Measurements from ENCODE around the gene NCBP1. TPM values are rescaled to one million over a fixed set of nuclear protein-coding genes. Genes with fewer than 3 reads are reported as not detected.
A peak's percentile ranks its signal among the peaks of the same experiment; 100 is the strongest.

Gene NCBP1
- total RNA-seq, 2 experiments from 2014 or later: 42.2 to 43.0 TPM

DNA sequence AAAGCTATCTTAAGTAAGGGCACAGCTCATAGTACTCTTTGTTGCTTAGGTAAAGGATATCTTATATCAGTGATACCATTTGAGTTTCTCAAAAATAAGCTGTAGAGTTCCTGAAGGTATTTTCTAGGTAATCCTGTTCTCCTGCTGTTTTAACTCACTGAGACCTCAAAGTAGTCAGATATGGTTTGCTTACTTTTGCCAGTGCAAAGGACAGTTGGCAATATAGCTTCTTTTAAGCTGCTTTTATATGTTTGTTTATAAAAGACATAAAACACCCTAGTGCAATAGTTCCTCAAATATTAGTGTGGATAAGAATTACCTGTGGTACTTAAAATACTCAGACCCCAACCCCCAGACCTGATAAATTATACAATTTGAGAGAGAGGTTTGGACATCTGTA, 12.1 kb downstream of the NCBP1 start:
- no peak overlapping the region for H3K4me3 Mint-ChIP-seq
- no peak overlapping the region for H3K27ac Mint-ChIP-seq
- intact Hi-C loops (cut with DNase I, micrococcal nuclease): no loop called here
- H3K9me3 Mint-ChIP-seq (ENCODE audit: low read depth): no peaks in the 10 kb centered on the region
- H3K4me1 Mint-ChIP-seq: peaks cover 3% of the 10 kb centered on the region
- ChIA-PET CTCF (interaction anchor here (1.0 to 1.3 kb wide), 4 partner anchors 9 to 47 kb away, joined by 3 to 6 read pairs (median 6); no protein-coding TSS in a partner anchor), POLR2A (no interaction called here)
- DNase-seq: no peak
- ATAC-seq: no peak
- H3K36me3 Mint-ChIP-seq (ENCODE audit: low read depth): peaks cover 38% of the 10 kb centered on the region
- H3K27me3 Mint-ChIP-seq: no peaks in the 10 kb centered on the region

DNA sequence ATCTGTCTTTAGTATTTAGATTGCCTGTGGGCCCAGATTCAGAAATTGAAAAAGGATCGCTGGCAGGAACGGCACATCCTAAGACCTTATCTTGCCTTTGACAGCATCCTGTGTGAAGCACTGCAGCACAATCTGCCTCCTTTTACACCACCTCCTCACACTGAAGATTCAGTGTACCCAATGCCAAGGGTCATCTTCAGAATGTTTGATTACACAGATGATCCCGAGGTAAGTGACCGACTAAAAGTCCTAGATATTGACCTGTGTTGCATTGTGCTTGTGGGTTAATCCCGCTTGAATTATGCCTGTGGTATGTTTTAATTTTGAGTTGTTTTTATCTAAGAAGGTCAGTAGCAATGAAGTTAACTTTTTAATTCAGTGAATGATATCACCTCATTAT, 14.4 kb downstream of the NCBP1 start:
- H3K9me3 Mint-ChIP-seq (ENCODE audit: low read depth): no peaks in the 10 kb centered on the region
- no peak overlapping the region for H3K4me3 Mint-ChIP-seq
- peaks cover 38% of the 10 kb centered on the region for H3K36me3 Mint-ChIP-seq (ENCODE audit: low read depth)

GRCh38 chr9:97651646-97652045, 18.0 kb downstream of the NCBP1 start:
- DNase-seq (no peak), ATAC-seq (peak; percentile 53)
- POLR2A ChIA-PET: interaction anchor here (0.6 kb wide), 1 partner anchor 611 kb away, joined by 3 read pairs; no protein-coding TSS in a partner anchor
- peak overlapping the region; percentile 55 for H3K27ac Mint-ChIP-seq
- intact Hi-C loops (cut with DNase I, micrococcal nuclease): loop anchor here in 1 of 2 experiments (2.0 kb wide), 2 partner anchors 17 kb away; no protein-coding TSS in a partner anchor
- H3K36me3 Mint-ChIP-seq (ENCODE audit: low read depth): peaks cover 45% of the 10 kb centered on the region
- H3K4me1 Mint-ChIP-seq: no peaks in the 10 kb centered on the region
- H3K4me3 Mint-ChIP-seq: no peak overlapping the region
- H3K9me3 Mint-ChIP-seq (ENCODE audit: low read depth): no peaks in the 10 kb centered on the region
- CTCF ChIA-PET: no interaction called here
- no peaks in the 10 kb centered on the region for H3K27me3 Mint-ChIP-seq

More for the DNA sequence above, 14.4 kb downstream of the NCBP1 start:
- H3K27me3 Mint-ChIP-seq: no peaks in the 10 kb centered on the region
- CTCF ChIA-PET: interaction anchor here (0.9 to 1.5 kb wide), 5 partner anchors 8 to 49 kb away, joined by 3 to 6 read pairs (median 5); partner anchors contain the start of gene NCBP1
- intact Hi-C loops (cut with DNase I, micrococcal nuclease): no loop called here
- H3K27ac Mint-ChIP-seq: no peak overlapping the region
- no peak for DNase-seq
- no peak for ATAC-seq
- POLR2A ChIA-PET: no interaction called here
- H3K4me1 Mint-ChIP-seq: peaks cover 3% of the 10 kb centered on the region

- POLR2A ChIA-PET: no interaction called here
- Mint-ChIP-seq H3K27me3 (no peaks in the 10 kb centered on the region), H3K4me3 (no peak overlapping the region), H3K9me3 (ENCODE audit: low read depth) (no peaks in the 10 kb centered on the region), H3K36me3 (ENCODE audit: low read depth) (peaks cover 60% of the 10 kb centered on the region), H3K27ac (no peak overlapping the region), H3K4me1 (peaks cover 2% of the 10 kb centered on the region)
- no peak for ATAC-seq
- intact Hi-C loops (cut with DNase I, micrococcal nuclease): no loop called here
- CTCF ChIA-PET: no interaction called here
- DNase-seq: no peak
These were observed 25.1 kb downstream of the NCBP1 start for GRCh38 chr9:97658707-97659106.

GRCh38 chr9:97659771-97660170, 26.1 kb downstream of the NCBP1 start:
- peaks cover 7% of the 10 kb centered on the region for H3K4me1 Mint-ChIP-seq
- ATAC-seq (no peak), DNase-seq (no peak)
- H3K9me3 Mint-ChIP-seq (ENCODE audit: low read depth): no peaks in the 10 kb centered on the region
- H3K27ac Mint-ChIP-seq: peak overlapping the region; percentile 62
- no peaks in the 10 kb centered on the region for H3K27me3 Mint-ChIP-seq
- H3K4me3 Mint-ChIP-seq: no peak overlapping the region
- intact Hi-C loops (cut with DNase I, micrococcal nuclease): no loop called here
- POLR2A ChIA-PET: no interaction called here
- peaks cover 64% of the 10 kb centered on the region for H3K36me3 Mint-ChIP-seq (ENCODE audit: low read depth)
- CTCF ChIA-PET: interaction anchor here (1.3 to 1.6 kb wide), 2 partner anchors 10 to 24 kb away, joined by 3 to 4 read pairs; no protein-coding TSS in a partner anchor

GRCh38 chr9:97660340-97660739, 26.7 kb downstream of the NCBP1 start:
- intact Hi-C loops (cut with DNase I, micrococcal nuclease): no loop called here
- Mint-ChIP-seq H3K36me3 (ENCODE audit: low read depth) (peaks cover 65% of the 10 kb centered on the region), H3K4me3 (no peak overlapping the region), H3K27ac (no peak overlapping the region), H3K9me3 (ENCODE audit: low read depth) (no peaks in the 10 kb centered on the region), H3K27me3 (no peaks in the 10 kb centered on the region), H3K4me1 (peaks cover 12% of the 10 kb centered on the region)
- ChIA-PET CTCF (interaction anchor here (1.3 to 1.6 kb wide), 2 partner anchors 10 to 24 kb away, joined by 3 to 4 read pairs; no protein-coding TSS in a partner anchor), POLR2A (no interaction called here)
- ATAC-seq: no peak
- no peak for DNase-seq

DNA sequence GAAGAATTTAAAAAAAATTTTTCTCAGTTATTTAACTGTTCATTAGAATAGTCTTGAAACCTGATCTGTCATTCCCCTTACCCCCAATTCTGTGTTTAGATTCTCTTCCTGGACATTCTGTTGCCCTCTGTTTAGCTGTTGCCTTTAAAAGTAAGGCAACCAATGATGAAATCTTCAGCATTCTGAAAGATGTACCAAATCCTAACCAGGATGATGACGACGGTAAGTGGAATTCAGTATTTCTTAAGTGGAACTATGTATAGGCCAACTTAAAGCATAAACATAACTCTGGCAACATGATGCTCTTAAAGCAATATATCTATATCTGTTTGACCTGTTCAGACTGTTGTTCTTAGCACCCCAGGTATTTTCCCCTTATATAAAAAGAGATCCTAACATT, 27.2 kb downstream of the NCBP1 start:
- Mint-ChIP-seq H3K9me3 (ENCODE audit: low read depth) (no peaks in the 10 kb centered on the region), H3K36me3 (ENCODE audit: low read depth) (peaks cover 62% of the 10 kb centered on the region), H3K4me1 (peaks cover 16% of the 10 kb centered on the region), H3K27ac (peak overlapping the region; percentile 59), H3K4me3 (no peak overlapping the region), H3K27me3 (no peaks in the 10 kb centered on the region)
- intact Hi-C loops (cut with DNase I, micrococcal nuclease): no loop called here
- DNase-seq (no peak), ATAC-seq (no peak)
- POLR2A ChIA-PET: no interaction called here
- CTCF ChIA-PET: interaction anchor here (1.3 kb wide), 1 partner anchor 9 kb away, joined by 3 read pairs; no protein-coding TSS in a partner anchor

DNA sequence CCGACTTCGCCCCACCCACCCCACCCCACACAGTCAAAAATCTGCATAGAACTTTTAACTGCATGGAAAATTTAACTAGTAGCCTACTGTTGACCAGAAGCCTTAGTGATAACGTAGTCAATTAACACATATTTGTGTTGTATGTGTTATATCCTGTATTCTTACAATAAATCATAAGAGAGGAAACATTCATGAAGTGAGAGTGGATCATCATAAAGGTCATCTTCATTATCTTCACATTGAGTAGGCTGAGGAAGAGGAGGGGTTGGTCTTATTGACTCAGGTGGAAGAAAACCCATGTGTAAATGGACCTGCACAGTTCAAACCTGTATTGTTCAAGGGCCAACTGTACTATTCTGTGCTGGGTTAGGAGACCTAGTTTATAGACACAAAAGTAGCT, 32.1 kb downstream of the NCBP1 start:
- CTCF ChIA-PET: no interaction called here
- Mint-ChIP-seq H3K4me3 (no peak overlapping the region), H3K9me3 (ENCODE audit: low read depth) (no peaks in the 10 kb centered on the region), H3K27me3 (no peaks in the 10 kb centered on the region), H3K27ac (peak overlapping the region; percentile 48), H3K36me3 (ENCODE audit: low read depth) (peaks cover 62% of the 10 kb centered on the region), H3K4me1 (peaks cover 39% of the 10 kb centered on the region)
- ATAC-seq (peak; percentile 50), DNase-seq (no peak)
- intact Hi-C loops (cut with DNase I, micrococcal nuclease): no loop called here
- POLR2A ChIA-PET: no interaction called here

DNA sequence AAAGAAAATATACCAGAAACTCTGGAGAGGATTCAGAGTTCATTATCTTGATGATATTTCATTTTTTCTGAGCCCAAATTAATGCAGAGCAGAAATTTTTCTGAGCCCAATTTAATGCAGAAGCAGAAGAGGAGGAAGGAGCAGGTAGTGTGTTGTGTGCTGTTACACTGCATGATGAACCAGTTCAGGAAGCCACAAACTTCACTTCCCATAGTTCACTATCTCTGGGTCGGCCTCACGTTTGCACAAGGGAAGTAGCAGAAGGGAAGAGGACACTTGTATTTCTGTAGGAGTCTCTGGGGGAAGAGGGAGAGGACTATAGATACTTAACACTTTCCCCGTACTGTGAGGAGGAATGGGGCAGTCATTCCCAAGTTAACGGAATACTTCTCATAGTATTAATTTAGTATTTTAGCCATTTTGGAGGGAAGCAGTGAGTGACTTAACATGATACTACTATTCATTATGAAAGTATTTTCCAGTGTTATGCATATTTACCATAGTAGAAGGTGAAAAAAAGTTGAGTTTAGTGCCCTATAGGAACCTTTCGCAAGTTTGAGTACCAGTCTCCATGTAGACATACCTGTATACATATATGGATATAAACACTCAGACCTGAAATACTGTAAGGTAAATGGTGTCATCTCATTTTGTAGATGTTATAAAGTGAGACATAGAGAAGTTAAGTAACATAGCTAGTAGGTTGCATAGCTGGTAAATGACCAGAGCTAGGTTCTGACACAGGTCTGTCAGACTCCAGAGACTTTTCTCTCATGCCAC, 33.5 kb downstream of the NCBP1 start:
- POLR2A ChIA-PET: interaction anchor here (0.6 kb wide), 1 partner anchor 12 kb away, joined by 4 read pairs; no protein-coding TSS in a partner anchor
- ATAC-seq: peak; percentile 54
- Mint-ChIP-seq H3K9me3 (ENCODE audit: low read depth) (no peaks in the 10 kb centered on the region), H3K4me1 (peaks cover 39% of the 10 kb centered on the region), H3K36me3 (ENCODE audit: low read depth) (peaks cover 59% of the 10 kb centered on the region), H3K4me3 (no peak overlapping the region), H3K27me3 (no peaks in the 10 kb centered on the region), H3K27ac (peak overlapping the region; percentile 48)
- CTCF ChIA-PET: interaction anchor here (1.0 kb wide), 1 partner anchor 30 kb away, joined by 3 read pairs; the partner anchor contains the start of gene XPA
- no peak for DNase-seq
- intact Hi-C loops (cut with DNase I, micrococcal nuclease): no loop called here

GRCh38 chr9:97668485-97668884, 34.9 kb downstream of the NCBP1 start:
- Mint-ChIP-seq H3K9me3 (ENCODE audit: low read depth) (no peaks in the 10 kb centered on the region), H3K4me3 (no peak overlapping the region), H3K36me3 (ENCODE audit: low read depth) (peaks cover 61% of the 10 kb centered on the region), H3K27ac (peak overlapping the region; percentile 81), H3K4me1 (peaks cover 39% of the 10 kb centered on the region), H3K27me3 (no peaks in the 10 kb centered on the region)
- ATAC-seq (no peak), DNase-seq (peak; percentile 32)
- CTCF ChIA-PET: no interaction called here
- POLR2A ChIA-PET: no interaction called here
- intact Hi-C loops (cut with DNase I, micrococcal nuclease): loop anchor here in 1 of 2 experiments (2.0 kb wide), 1 partner anchor 18 kb away; no protein-coding TSS in a partner anchor

- ChIA-PET CTCF (interaction anchor here (0.6 to 1.5 kb wide), 4 partner anchors 10 to 180 kb away, joined by 3 read pairs; no protein-coding TSS in a partner anchor), POLR2A (no interaction called here)
- Mint-ChIP-seq H3K36me3 (ENCODE audit: low read depth) (peaks cover 65% of the 10 kb centered on the region), H3K27ac (no peak overlapping the region), H3K4me3 (no peak overlapping the region), H3K9me3 (ENCODE audit: low read depth) (no peaks in the 10 kb centered on the region), H3K4me1 (peaks cover 29% of the 10 kb centered on the region), H3K27me3 (no peaks in the 10 kb centered on the region)
- ATAC-seq (no peak), DNase-seq (no peak)
- intact Hi-C loops (cut with DNase I, micrococcal nuclease): no loop called here
These were observed 37.0 kb downstream of the NCBP1 start for GRCh38 chr9:97670586-97670985.

- intact Hi-C loops (cut with DNase I, micrococcal nuclease): no loop called here
- peaks cover 17% of the 10 kb centered on the region for H3K4me1 Mint-ChIP-seq
- no peaks in the 10 kb centered on the region for H3K9me3 Mint-ChIP-seq (ENCODE audit: low read depth)
- POLR2A ChIA-PET: interaction anchor here (0.5 kb wide), 1 partner anchor 14 kb away, joined by 3 read pairs; no protein-coding TSS in a partner anchor
- CTCF ChIA-PET: no interaction called here
- ATAC-seq (no peak), DNase-seq (no peak)
- no peaks in the 10 kb centered on the region for H3K27me3 Mint-ChIP-seq
- H3K36me3 Mint-ChIP-seq (ENCODE audit: low read depth): peaks cover 63% of the 10 kb centered on the region
- no peak overlapping the region for H3K4me3 Mint-ChIP-seq
- H3K27ac Mint-ChIP-seq: no peak overlapping the region
These were observed 38.8 kb downstream of the NCBP1 start for GRCh38 chr9:97672403-97672802.
